Sigmoid colon (tissue), 4 donors: ENCODE measurements around the gene OPRL1.
"Not testable (repeated sequence)": the region's sequence is repeated elsewhere in the genome, so short reads cannot be mapped to it uniquely, and the experiment has no call there.

Experiments
- CTCF ChIP-seq, 4 experiments: fragments of 450-650 bp in 3 of 4; fragments of 200-600 bp in 1 of 4; IDR thresholded peaks; one replicate each; pipeline ENCODE4 v1.5.1; 2016 to 2019; ENCODE audit warnings: antibody characterized with exemption in 4 of 4, mild to moderate bottlenecking in 3 of 4, moderate library complexity in 2 of 4
- EP300 ChIP-seq, 4 donors: sonication (generic); formaldehyde crosslinking; IDR thresholded peaks; one replicate each; pipeline ENCODE4 v1.6.1; 2017; ENCODE audit warnings: antibody characterized with exemption in 4 of 4
- POLR2AphosphoS5 ChIP-seq, 4 donors: sonication (generic); formaldehyde crosslinking; IDR thresholded peaks; one replicate each; pipeline ENCODE4 v1.6.1; 2017; ENCODE audit warnings: antibody characterized with exemption in 4 of 4

- not testable (repeated sequence) for TF ChIP-seq CTCF, POLR2AphosphoS5, EP300 (IDR thresholded peaks at IDR 0.05)
Measured at GRCh38 chr20:64117432-64117777, 37.5 kb downstream of the OPRL1 start.
